OCI-LY3 (cell line): ENCODE measurements around the gene MCEMP1.

ENCODE experiments used
- CTCF ChIP-seq: fragments of 200-600, 300-600 bp; sonication (generic); IDR thresholded peaks from 2 replicates; pipeline ENCODE4 v1.5.1; 2014; ENCODE audit warnings: antibody characterized with exemption, low read length, low read depth
- EZH2phosphoT487 ChIP-seq: fragments of 200-600 bp; shearing (Covaris generic); IDR thresholded peaks from 2 replicates; pipeline ENCODE4 v1.6.1; 2018; ENCODE audit warnings: antibody characterized with exemption, mixed run types, low read depth

GRCh38 chr19:7682175-7682855, 5.4 kb downstream of the MCEMP1 start:
- TF ChIP-seq CTCF (no peak), EZH2phosphoT487 (no peak)
